NT2/D1 (cell line): ENCODE measurements around the gene CDK1.

Experiments
- DNase-seq: peaks from one replicate; pipeline ENCODE4 v3.0.0-alpha.2; 2011; ENCODE audit warnings: low read depth, low spot score
- H3K27me3 ChIP-seq: 2 replicates; pipeline ENCODE4 v1.6.0; 2011; ENCODE audit warnings: mild to moderate bottlenecking; ENCODE audit not compliant: insufficient read length, insufficient read depth
- H3K36me3 ChIP-seq: 2 replicates; pipeline ENCODE4 v1.6.1; 2011; ENCODE audit warnings: mild to moderate bottlenecking, low read length, mixed read lengths; ENCODE audit not compliant: insufficient read depth, insufficient read length
- H3K4me1 ChIP-seq: 2 replicates; pipeline ENCODE4 v1.5.1; 2011; ENCODE audit not compliant: insufficient read depth, insufficient read length
- H3K4me3 ChIP-seq: 2 replicates; pipeline ENCODE4 v1.5.1; 2011; ENCODE audit warnings: low read depth; ENCODE audit not compliant: insufficient read length
- H3K9ac ChIP-seq: 2 replicates; pipeline ENCODE4 v1.6.0; 2011; ENCODE audit warnings: low read depth; ENCODE audit not compliant: insufficient read length
- H3K9me3 ChIP-seq: 2 replicates; pipeline ENCODE4 v1.5.1; 2011; ENCODE audit warnings: mild to moderate bottlenecking, low read length; ENCODE audit not compliant: insufficient read depth
- SUZ12 ChIP-seq: IDR thresholded peaks from 2 replicates; pipeline ENCODE4 v1.6.1; 2011; ENCODE audit not compliant: insufficient read length, insufficient read depth; ENCODE audit errors: extremely low read depth
- YY1 ChIP-seq: IDR thresholded peaks from 2 replicates; pipeline ENCODE4 v1.6.1; 2011; ENCODE audit not compliant: insufficient read length, insufficient read depth
- ZNF274 ChIP-seq: IDR thresholded peaks from 2 replicates; pipeline ENCODE4 v1.6.1; 2011; ENCODE audit warnings: mild to moderate bottlenecking, low read depth, low read length

CDK1 gene

GRCh38 chr10:60778971-60779796 lies 906 bp downstream of the CDK1 start:
- H3K9me3 ChIP-seq: no peaks in the 10 kb centered on the region
- no peak for DNase-seq
- peak overlapping the region; percentile 85 for H3K9ac ChIP-seq
- H3K36me3 ChIP-seq: peaks cover 40% of the 10 kb centered on the region
- TF ChIP-seq ZNF274 (no peak), SUZ12 (no peak), YY1 (no peak)
- no peaks in the 10 kb centered on the region for H3K27me3 ChIP-seq
- peak overlapping the region; percentile 74 for H3K4me3 ChIP-seq
- no peaks in the 10 kb centered on the region for H3K4me1 ChIP-seq

DNA sequence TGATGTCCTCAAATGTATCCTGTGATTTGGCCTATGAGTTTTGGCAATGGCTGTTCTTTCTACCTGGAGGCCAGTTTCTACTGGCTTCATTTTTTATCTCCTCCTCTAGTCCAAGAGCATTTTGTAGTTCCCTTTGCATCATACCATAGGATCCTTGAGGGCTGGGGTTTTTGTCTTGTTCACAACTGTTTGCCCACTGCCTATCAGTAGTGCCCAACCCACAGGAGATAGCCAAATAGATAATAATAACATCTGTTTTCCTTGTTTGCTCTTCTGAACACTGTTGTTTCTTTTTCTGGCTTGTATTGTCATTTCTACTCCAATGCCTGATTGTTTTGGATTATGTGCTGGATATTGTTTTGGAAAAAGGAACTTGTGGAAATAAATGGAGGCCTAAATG lies 3.4 kb downstream of the CDK1 start:
- TF ChIP-seq SUZ12 (no peak), YY1 (no peak), ZNF274 (no peak)
- Histone ChIP-seq H3K4me3 (peak overlapping the region; percentile 22), H3K27me3 (no peaks in the 10 kb centered on the region), H3K9ac (no peak overlapping the region), H3K4me1 (no peaks in the 10 kb centered on the region), H3K9me3 (no peaks in the 10 kb centered on the region), H3K36me3 (peaks cover 64% of the 10 kb centered on the region)
- no peak for DNase-seq

GRCh38 chr10:60784641-60785040 lies 6.4 kb downstream of the CDK1 start:
- Histone ChIP-seq H3K4me1 (no peaks in the 10 kb centered on the region), H3K9me3 (no peaks in the 10 kb centered on the region), H3K4me3 (no peak overlapping the region), H3K9ac (no peak overlapping the region), H3K36me3 (peaks cover 90% of the 10 kb centered on the region), H3K27me3 (no peaks in the 10 kb centered on the region)
- no peak for DNase-seq
- no peak for TF ChIP-seq ZNF274
- TF ChIP-seq YY1: no peak
- no peak for TF ChIP-seq SUZ12

- no peaks in the 10 kb centered on the region for H3K27me3 ChIP-seq
- no peak for TF ChIP-seq ZNF274
- no peak for TF ChIP-seq YY1
- TF ChIP-seq SUZ12: no peak
- H3K36me3 ChIP-seq: peaks cover 88% of the 10 kb centered on the region
- H3K4me3 ChIP-seq: no peak overlapping the region
- H3K9ac ChIP-seq: no peak overlapping the region
- H3K4me1 ChIP-seq: no peaks in the 10 kb centered on the region
- H3K9me3 ChIP-seq: no peaks in the 10 kb centered on the region
- no peak for DNase-seq
Measured at GRCh38 chr10:60788544-60788943, 10.3 kb downstream of the CDK1 start.

GRCh38 chr10:60789340-60789739 lies 11.1 kb downstream of the CDK1 start:
- no peaks in the 10 kb centered on the region for H3K27me3 ChIP-seq
- no peaks in the 10 kb centered on the region for H3K4me1 ChIP-seq
- H3K9ac ChIP-seq: no peak overlapping the region
- H3K36me3 ChIP-seq: peaks cover 88% of the 10 kb centered on the region
- H3K4me3 ChIP-seq: no peak overlapping the region
- DNase-seq: no peak
- no peak for TF ChIP-seq ZNF274
- TF ChIP-seq SUZ12: no peak
- no peak for TF ChIP-seq YY1
- H3K9me3 ChIP-seq: no peaks in the 10 kb centered on the region

DNA sequence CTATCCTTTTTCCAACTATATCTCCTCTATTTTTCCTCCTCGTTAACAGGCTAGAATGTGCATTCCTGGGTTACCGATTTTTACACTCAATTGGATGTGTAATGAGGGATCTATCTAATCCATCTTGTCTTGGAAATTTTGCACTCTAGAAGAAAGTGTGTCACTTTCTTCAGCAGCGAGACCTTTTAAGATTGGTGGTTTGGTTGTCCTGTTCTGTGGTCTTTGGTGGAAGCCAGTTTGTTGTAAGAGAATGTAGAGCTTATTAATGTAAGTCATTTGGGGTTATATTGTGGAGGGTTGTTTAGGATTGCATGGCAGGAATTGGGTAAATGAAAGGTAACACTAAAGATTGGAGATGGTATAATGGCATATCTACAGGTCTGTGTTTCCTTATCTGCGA lies 16.7 kb downstream of the CDK1 start:
- Histone ChIP-seq H3K9ac (no peak overlapping the region), H3K27me3 (no peaks in the 10 kb centered on the region), H3K36me3 (peaks cover 60% of the 10 kb centered on the region), H3K9me3 (no peaks in the 10 kb centered on the region), H3K4me1 (no peaks in the 10 kb centered on the region), H3K4me3 (no peak overlapping the region)
- no peak for DNase-seq
- TF ChIP-seq SUZ12 (no peak), ZNF274 (no peak), YY1 (no peak)

GRCh38 chr10:60795465-60796202 lies 17.4 kb downstream of the CDK1 start:
- TF ChIP-seq YY1 (no peak), ZNF274 (no peak), SUZ12 (no peak)
- Histone ChIP-seq H3K9me3 (no peaks in the 10 kb centered on the region), H3K4me1 (no peaks in the 10 kb centered on the region), H3K27me3 (no peaks in the 10 kb centered on the region), H3K9ac (no peak overlapping the region), H3K4me3 (no peak overlapping the region), H3K36me3 (peaks cover 53% of the 10 kb centered on the region)
- DNase-seq: no peak
